Caco-2 (cell line): ENCODE results near the gene CERS6. TPM values are rescaled to one million over a fixed set of nuclear protein-coding genes. Genes with fewer than 3 reads are reported as not detected.

Experiments
- BruUV-seq: library from RNA; stranded (reverse); fragments of 400-500 nt; replicated peaks from 2 replicates; lab custom pipeline; 2021; lab: Mats Ljungman, UMichigan
- CTCF ChIA-PET: fragments of 300-600 bp; sonication (Branson Sonifier 250); formaldehyde crosslinking; loops from one replicate; lab custom pipeline; 2022; ENCODE audit warnings: antibody characterized with exemption; lab: Charles Lee
- POLR2A ChIA-PET: fragments of 300-600 bp; sonication (Branson Sonifier 250); formaldehyde crosslinking; loops from one replicate; lab custom pipeline; 2022; ENCODE audit warnings: antibody characterized with exemption; lab: Charles Lee
- DNase-seq, 2 experiments: peaks; one replicate each; pipeline versions ENCODE4 v3.0.0 to v3.0.0-alpha.2; 2020 to 2022
- H3K27me3 ChIP-seq: replicated peaks from 2 replicates; pipeline ENCODE4 v1.6.0; 2011; ENCODE audit warnings: low read length; ENCODE audit not compliant: control insufficient read depth, insufficient read depth
- H3K36me3 ChIP-seq: 2 replicates; pipeline ENCODE4 v1.5.1; 2011; ENCODE audit warnings: low read length; ENCODE audit not compliant: control insufficient read depth, insufficient read depth
- H3K4me1 ChIP-seq: fragments of 250-450 bp; sonication (Bioruptor Pico); 2 replicates; pipeline ENCODE4 v1.5.1; 2020; ENCODE audit warnings: mild to moderate bottlenecking
- H3K4me3 ChIP-seq: 2 replicates; pipeline ENCODE4 v1.5.1; 2011; ENCODE audit warnings: low read depth, mild to moderate bottlenecking, control low read depth, low read length
- H3K9me3 ChIP-seq: fragments of 250-450 bp; sonication (Bioruptor Pico); 2 replicates; pipeline ENCODE4 v1.5.1; 2020; ENCODE audit warnings: mild to moderate bottlenecking, moderate library complexity
- H3K27ac Mint-ChIP-seq: one replicate; pipeline ENCODE4 v1.8.0; 2022; ENCODE audit warnings: mixed read lengths; ENCODE audit not compliant: unreplicated experiment
- H3K27me3 Mint-ChIP-seq: one replicate; pipeline ENCODE4 v1.8.0; 2022; ENCODE audit warnings: mixed read lengths; ENCODE audit not compliant: insufficient read depth, unreplicated experiment
- H3K36me3 Mint-ChIP-seq: one replicate; pipeline ENCODE4 v1.8.0; 2022; ENCODE audit warnings: mild to moderate bottlenecking, mixed read lengths; ENCODE audit not compliant: insufficient read depth, unreplicated experiment
- H3K4me1 Mint-ChIP-seq: one replicate; pipeline ENCODE4 v1.8.0; 2022; ENCODE audit warnings: low read depth, mixed read lengths; ENCODE audit not compliant: unreplicated experiment
- H3K4me3 Mint-ChIP-seq: one replicate; pipeline ENCODE4 v1.8.0; 2022; ENCODE audit warnings: mild to moderate bottlenecking, moderate library complexity, mixed read lengths; ENCODE audit not compliant: unreplicated experiment
- H3K9me3 Mint-ChIP-seq: one replicate; pipeline ENCODE4 v1.8.0; 2022; ENCODE audit warnings: mixed read lengths; ENCODE audit not compliant: unreplicated experiment
- CTCF ChIP-seq, 2 experiments: fragments of 200-600 bp in 1 of 2; IDR thresholded peaks; 1 replicate in 1 of 2; 2 replicates in 1 of 2; pipeline versions ENCODE4 v1.5.1 to v1.8.0; 2011 to 2022; ENCODE audit warnings: antibody characterized with exemption in 1 of 2, control low read depth in 1 of 2, inconsistent platforms in 1 of 2, low read depth in 1 of 2, low read length in 1 of 2, mild to moderate bottlenecking in 1 of 2, moderate library complexity in 1 of 2; ENCODE audit not compliant: insufficient read depth in 1 of 2, severe bottlenecking in 1 of 2, unreplicated experiment in 1 of 2
- intact Hi-C: fragments of 100-400 bp; cut with micrococcal nuclease; formaldehyde crosslinking; loops from one replicate; pipeline ENCODE4 v1.10.0; 2022; ENCODE audit not compliant: unreplicated experiment
- total RNA-seq: library from RNA; stranded (reverse); gene quantifications from 2 replicates; pipeline ENCODE4 v1.2.3, GENCODE V29; 2022

Gene CERS6
- total RNA-seq, 1 experiment from 2014 or later, result 32.7 TPM

- no TSS peak for BruUV-seq
- no peaks in the 10 kb centered on the region for H3K9me3 ChIP-seq
- Mint-ChIP-seq H3K27ac (no peak overlapping the region), H3K36me3 (no peaks in the 10 kb centered on the region), H3K27me3 (no peaks in the 10 kb centered on the region), H3K9me3 (peaks cover 10% of the 10 kb centered on the region), H3K4me3 (no peak overlapping the region), H3K4me1 (peaks cover 12% of the 10 kb centered on the region)
- no peaks in the 10 kb centered on the region; the same call in 1 of the 2 replicates for H3K36me3 ChIP-seq
- no peak for TF ChIP-seq CTCF (IDR thresholded peaks at IDR 0.05; ENCODE audit: insufficient read depth in 1 of 2, low read depth in 1 of 2, low read length in 1 of 2, severe bottlenecking in 1 of 2, unreplicated experiment in 1 of 2)
- no peak overlapping the region for H3K4me3 ChIP-seq
- DNase-seq, result no peak
- intact Hi-C loops, result no loop called here
- CTCF ChIA-PET, result no interaction called here
- POLR2A ChIA-PET, result no interaction called here
- no peaks in the 10 kb centered on the region for H3K27me3 ChIP-seq
- H3K4me1 ChIP-seq, result 0 out of 2 replicates have a peak, but pooled peaks cover 6% of the 10 kb centered on the region
Measured at GRCh38 chr2:168641636-168642035, 185.6 kb downstream of the CERS6 start.

- Histone ChIP-seq H3K9me3 (no peaks in the 10 kb centered on the region), H3K27me3 (no peaks in the 10 kb centered on the region), H3K36me3 (no peaks in the 10 kb centered on the region; the same call in 1 of the 2 replicates), H3K4me3 (no peak overlapping the region), H3K4me1 (0 out of 2 replicates have a peak, but pooled peaks cover 6% of the 10 kb centered on the region)
- TF ChIP-seq CTCF (IDR thresholded peaks at IDR 0.05; ENCODE audit: insufficient read depth in 1 of 2, low read depth in 1 of 2, low read length in 1 of 2, severe bottlenecking in 1 of 2, unreplicated experiment in 1 of 2), result no peak
- Mint-ChIP-seq H3K4me3 (no peak overlapping the region), H3K36me3 (no peaks in the 10 kb centered on the region), H3K4me1 (peaks cover 12% of the 10 kb centered on the region), H3K27me3 (no peaks in the 10 kb centered on the region), H3K27ac (no peak overlapping the region), H3K9me3 (peaks cover 10% of the 10 kb centered on the region)
- no TSS peak for BruUV-seq
- ChIA-PET POLR2A (no interaction called here), CTCF (no interaction called here)
- no peak for DNase-seq
- intact Hi-C loops, result no loop called here
Measured at GRCh38 chr2:168642873-168643272, 186.8 kb downstream of the CERS6 start.

GRCh38 chr2:168643979-168644378 is 187.9 kb downstream of the CERS6 start:
- ChIA-PET CTCF (no interaction called here), POLR2A (no interaction called here)
- H3K36me3 ChIP-seq, result no peaks in the 10 kb centered on the region; the same call in 1 of the 2 replicates
- intact Hi-C loops, result no loop called here
- Mint-ChIP-seq H3K4me3 (no peak overlapping the region), H3K27me3 (no peaks in the 10 kb centered on the region), H3K36me3 (no peaks in the 10 kb centered on the region), H3K27ac (no peak overlapping the region), H3K9me3 (peaks cover 10% of the 10 kb centered on the region), H3K4me1 (peaks cover 12% of the 10 kb centered on the region)
- H3K4me1 ChIP-seq, result 0 out of 2 replicates have a peak, but pooled peaks cover 5% of the 10 kb centered on the region
- BruUV-seq, result no TSS peak
- H3K27me3 ChIP-seq, result no peaks in the 10 kb centered on the region
- no peaks in the 10 kb centered on the region for H3K9me3 ChIP-seq
- DNase-seq, result no peak
- TF ChIP-seq CTCF (IDR thresholded peaks at IDR 0.05; ENCODE audit: insufficient read depth in 1 of 2, low read depth in 1 of 2, low read length in 1 of 2, severe bottlenecking in 1 of 2, unreplicated experiment in 1 of 2), result no peak
- H3K4me3 ChIP-seq, result no peak overlapping the region
